ENCODE measurements around the gene VN1R5.

VN1R5 gene

GRCh38 chr1:247222840-247223239, 33.0 kb upstream of the VN1R5 start:
- no peak overlapping the region for H3K4me3 ChIP-seq (ENCODE audit: insufficient read depth, low read depth, low read length)
- WGBS, 2 experiments: 87 to 90% methylated on average over 3 of the region's 3 CpGs
- no peaks in the 10 kb centered on the region for H3K9me3 ChIP-seq (ENCODE audit: control insufficient read depth, low read length)
- no peaks in the 10 kb centered on the region for H3K36me3 ChIP-seq (ENCODE audit: control insufficient read depth, insufficient read depth, low read length)
- no peaks in the 10 kb centered on the region for H3K27me3 ChIP-seq (ENCODE audit: control insufficient read depth, insufficient read depth, low read length, poor library complexity, severe bottlenecking)
- no peaks in the 10 kb centered on the region for H3K4me1 ChIP-seq (ENCODE audit: control insufficient read depth, insufficient read depth, low read length)
- H3K27ac ChIP-seq (ENCODE audit: insufficient read depth, low read depth, low read length, poor library complexity, severe bottlenecking): no peak overlapping the region

- Histone ChIP-seq H3K27ac (ENCODE audit: insufficient read depth, low read depth, low read length, poor library complexity, severe bottlenecking) (no peak overlapping the region), H3K4me1 (ENCODE audit: control insufficient read depth, insufficient read depth, low read length) (no peaks in the 10 kb centered on the region), H3K9me3 (ENCODE audit: control insufficient read depth, low read length) (no peaks in the 10 kb centered on the region), H3K4me3 (ENCODE audit: insufficient read depth, low read depth, low read length) (no peak overlapping the region), H3K36me3 (ENCODE audit: control insufficient read depth, insufficient read depth, low read length) (no peaks in the 10 kb centered on the region), H3K27me3 (ENCODE audit: control insufficient read depth, insufficient read depth, low read length, poor library complexity, severe bottlenecking) (no peaks in the 10 kb centered on the region)
These were observed 31.1 kb upstream of the VN1R5 start for GRCh38 chr1:247224822-247225221.

- Histone ChIP-seq H3K27me3 (ENCODE audit: control insufficient read depth, insufficient read depth, low read length, poor library complexity, severe bottlenecking) (no peaks in the 10 kb centered on the region), H3K9me3 (ENCODE audit: control insufficient read depth, low read length) (no peaks in the 10 kb centered on the region), H3K4me1 (ENCODE audit: control insufficient read depth, insufficient read depth, low read length) (no peaks in the 10 kb centered on the region), H3K27ac (ENCODE audit: insufficient read depth, low read depth, low read length, poor library complexity, severe bottlenecking) (no peak overlapping the region), H3K36me3 (ENCODE audit: control insufficient read depth, insufficient read depth, low read length) (no peaks in the 10 kb centered on the region), H3K4me3 (ENCODE audit: insufficient read depth, low read depth, low read length) (no peak overlapping the region)
- 83 to 88% methylated on average over 3 of the region's 3 CpGs for WGBS, 2 experiments
These were observed 27.7 kb upstream of the VN1R5 start for GRCh38 chr1:247228133-247228532.

- Histone ChIP-seq H3K27me3 (ENCODE audit: control insufficient read depth, insufficient read depth, low read length, poor library complexity, severe bottlenecking) (no peaks in the 10 kb centered on the region), H3K36me3 (ENCODE audit: control insufficient read depth, insufficient read depth, low read length) (no peaks in the 10 kb centered on the region), H3K4me1 (ENCODE audit: control insufficient read depth, insufficient read depth, low read length) (no peaks in the 10 kb centered on the region), H3K9me3 (ENCODE audit: control insufficient read depth, low read length) (no peaks in the 10 kb centered on the region), H3K27ac (ENCODE audit: insufficient read depth, low read depth, low read length, poor library complexity, severe bottlenecking) (no peak overlapping the region), H3K4me3 (ENCODE audit: insufficient read depth, low read depth, low read length) (no peak overlapping the region)
- WGBS, 2 experiments: 84 to 85% methylated on average over 2 of the region's 2 CpGs
These were observed 14.2 kb upstream of the VN1R5 start for GRCh38 chr1:247241691-247242090.

GRCh38 chr1:247243524-247244137, 12.2 kb upstream of the VN1R5 start:
- 94 to 95% methylated on average over 11 to 12 of the region's 12 CpGs for WGBS, 2 experiments
- H3K27me3 ChIP-seq (ENCODE audit: control insufficient read depth, insufficient read depth, low read length, poor library complexity, severe bottlenecking): no peaks in the 10 kb centered on the region

GRCh38 chr1:247246325-247247115, 9.4 kb upstream of the VN1R5 start:
- Histone ChIP-seq H3K27ac (ENCODE audit: insufficient read depth, low read depth, low read length, poor library complexity, severe bottlenecking) (no peak overlapping the region), H3K36me3 (ENCODE audit: control insufficient read depth, insufficient read depth, low read length) (no peaks in the 10 kb centered on the region), H3K4me3 (ENCODE audit: insufficient read depth, low read depth, low read length) (no peak overlapping the region), H3K27me3 (ENCODE audit: control insufficient read depth, insufficient read depth, low read length, poor library complexity, severe bottlenecking) (no peaks in the 10 kb centered on the region), H3K9me3 (ENCODE audit: control insufficient read depth, low read length) (peaks cover 2% of the 10 kb centered on the region), H3K4me1 (ENCODE audit: control insufficient read depth, insufficient read depth, low read length) (no peaks in the 10 kb centered on the region)

More at GRCh38 chr1:247243524-247244137, 12.2 kb upstream of the VN1R5 start:
- Histone ChIP-seq H3K4me3 (ENCODE audit: insufficient read depth, low read depth, low read length) (no peak overlapping the region), H3K4me1 (ENCODE audit: control insufficient read depth, insufficient read depth, low read length) (no peaks in the 10 kb centered on the region), H3K9me3 (ENCODE audit: control insufficient read depth, low read length) (peaks cover 2% of the 10 kb centered on the region), H3K27ac (ENCODE audit: insufficient read depth, low read depth, low read length, poor library complexity, severe bottlenecking) (no peak overlapping the region), H3K36me3 (ENCODE audit: control insufficient read depth, insufficient read depth, low read length) (no peaks in the 10 kb centered on the region)

- H3K9me3 ChIP-seq (ENCODE audit: control insufficient read depth, low read length): peaks cover 2% of the 10 kb centered on the region
- 100% methylated on average over 1 of the region's 1 CpG; no CpG with 5 or more reads in 1 of the 2 experiments for WGBS, 2 experiments
- no peaks in the 10 kb centered on the region for H3K27me3 ChIP-seq (ENCODE audit: control insufficient read depth, insufficient read depth, low read length, poor library complexity, severe bottlenecking)
- no peak overlapping the region for H3K4me3 ChIP-seq (ENCODE audit: insufficient read depth, low read depth, low read length)
- no peaks in the 10 kb centered on the region for H3K36me3 ChIP-seq (ENCODE audit: control insufficient read depth, insufficient read depth, low read length)
- no peak overlapping the region for H3K27ac ChIP-seq (ENCODE audit: insufficient read depth, low read depth, low read length, poor library complexity, severe bottlenecking)
- H3K4me1 ChIP-seq (ENCODE audit: control insufficient read depth, insufficient read depth, low read length): no peaks in the 10 kb centered on the region
These were observed 8.3 kb upstream of the VN1R5 start for GRCh38 chr1:247247568-247247967.

- H3K27ac ChIP-seq (ENCODE audit: insufficient read depth, low read depth, low read length, poor library complexity, severe bottlenecking): no peak overlapping the region
- no peaks in the 10 kb centered on the region for H3K36me3 ChIP-seq (ENCODE audit: control insufficient read depth, insufficient read depth, low read length)
- WGBS, 2 experiments: 89 to 90% methylated on average over 5 of the region's 5 CpGs
- H3K27me3 ChIP-seq (ENCODE audit: control insufficient read depth, insufficient read depth, low read length, poor library complexity, severe bottlenecking): no peaks in the 10 kb centered on the region
- no peaks in the 10 kb centered on the region for H3K9me3 ChIP-seq (ENCODE audit: control insufficient read depth, low read length)
- no peak overlapping the region for H3K4me3 ChIP-seq (ENCODE audit: insufficient read depth, low read depth, low read length)
- no peaks in the 10 kb centered on the region for H3K4me1 ChIP-seq (ENCODE audit: control insufficient read depth, insufficient read depth, low read length)
These were observed 10.2 kb downstream of the VN1R5 start for GRCh38 chr1:247266053-247266452.

- Histone ChIP-seq H3K27me3 (ENCODE audit: control insufficient read depth, insufficient read depth, low read length, poor library complexity, severe bottlenecking) (no peaks in the 10 kb centered on the region), H3K27ac (ENCODE audit: insufficient read depth, low read depth, low read length, poor library complexity, severe bottlenecking) (no peak overlapping the region), H3K36me3 (ENCODE audit: control insufficient read depth, insufficient read depth, low read length) (no peaks in the 10 kb centered on the region), H3K4me3 (ENCODE audit: insufficient read depth, low read depth, low read length) (no peak overlapping the region), H3K4me1 (ENCODE audit: control insufficient read depth, insufficient read depth, low read length) (no peaks in the 10 kb centered on the region), H3K9me3 (ENCODE audit: control insufficient read depth, low read length) (no peaks in the 10 kb centered on the region)
- WGBS, 2 experiments: 87 to 94% methylated on average over 2 of the region's 2 CpGs
These were observed 12.6 kb downstream of the VN1R5 start for GRCh38 chr1:247268390-247269045.

GRCh38 chr1:247269133-247269532, 13.3 kb downstream of the VN1R5 start:
- Histone ChIP-seq H3K9me3 (ENCODE audit: control insufficient read depth, low read length) (no peaks in the 10 kb centered on the region), H3K36me3 (ENCODE audit: control insufficient read depth, insufficient read depth, low read length) (no peaks in the 10 kb centered on the region), H3K4me1 (ENCODE audit: control insufficient read depth, insufficient read depth, low read length) (no peaks in the 10 kb centered on the region), H3K27me3 (ENCODE audit: control insufficient read depth, insufficient read depth, low read length, poor library complexity, severe bottlenecking) (no peaks in the 10 kb centered on the region), H3K4me3 (ENCODE audit: insufficient read depth, low read depth, low read length) (no peak overlapping the region), H3K27ac (ENCODE audit: insufficient read depth, low read depth, low read length, poor library complexity, severe bottlenecking) (no peak overlapping the region)
